Stimulated activated CD4-positive, alpha-beta T cell treated with anti-CD3 and anti-CD28 coated beads, Interleukin-4, amount 100 ng/mL, for 1 hour (primary cell): ENCODE results near the gene FAF1.

Source experiments
- DNase-seq: peaks from one replicate; pipeline ENCODE4 v3.0.0-alpha.2; 2020

The FAF1 gene

GRCh38 chr1:50611675-50612074, 348.4 kb downstream of the FAF1 start:
- DNase-seq, result no peak

DNA sequence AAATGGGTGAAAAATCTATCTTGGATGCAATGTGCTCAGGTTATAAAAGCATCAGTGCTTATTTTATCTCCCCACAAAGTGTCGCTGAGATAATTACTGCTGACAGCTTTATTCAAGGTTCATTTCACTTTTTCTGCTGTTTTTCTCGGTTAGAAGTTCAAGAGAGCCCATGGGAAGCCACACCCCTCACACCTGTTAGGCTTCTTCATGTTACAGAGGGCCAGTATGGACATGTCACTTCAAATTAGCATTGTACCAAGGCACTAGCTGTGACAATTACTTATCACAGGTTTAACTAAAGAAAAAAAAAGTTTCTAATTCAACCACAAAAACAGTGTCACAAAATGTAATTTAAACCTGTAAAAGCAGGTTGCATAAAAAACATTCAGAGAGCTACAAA, 349.5 kb downstream of the FAF1 start:
- no peak for DNase-seq

- DNase-seq, result no peak
These were observed 350.6 kb downstream of the FAF1 start for GRCh38 chr1:50609508-50609907.

GRCh38 chr1:50605186-50605875, 354.7 kb downstream of the FAF1 start:
- no peak for DNase-seq

DNA sequence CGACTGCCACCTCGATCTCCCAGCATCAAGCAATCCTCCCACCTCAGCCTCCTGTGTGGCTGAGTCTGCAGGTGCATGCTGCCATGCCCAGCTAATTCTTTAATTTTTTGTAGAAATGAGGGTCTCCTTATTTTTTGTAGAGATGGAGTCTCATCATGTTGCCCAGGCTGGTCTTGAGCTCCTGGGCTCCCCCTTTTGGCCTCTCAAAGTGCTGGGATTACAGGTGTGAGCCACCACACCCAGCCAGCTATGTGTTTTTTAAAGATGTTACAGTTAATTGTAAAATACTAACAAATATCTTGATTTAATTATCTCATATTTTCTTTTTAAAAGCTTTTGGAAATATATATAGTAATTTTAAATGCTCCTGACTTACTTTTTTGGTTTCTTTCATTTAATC, 355.5 kb downstream of the FAF1 start:
- no peak for DNase-seq

- no peak for DNase-seq
These were observed 356.5 kb downstream of the FAF1 start for GRCh38 chr1:50603274-50604271.

DNA sequence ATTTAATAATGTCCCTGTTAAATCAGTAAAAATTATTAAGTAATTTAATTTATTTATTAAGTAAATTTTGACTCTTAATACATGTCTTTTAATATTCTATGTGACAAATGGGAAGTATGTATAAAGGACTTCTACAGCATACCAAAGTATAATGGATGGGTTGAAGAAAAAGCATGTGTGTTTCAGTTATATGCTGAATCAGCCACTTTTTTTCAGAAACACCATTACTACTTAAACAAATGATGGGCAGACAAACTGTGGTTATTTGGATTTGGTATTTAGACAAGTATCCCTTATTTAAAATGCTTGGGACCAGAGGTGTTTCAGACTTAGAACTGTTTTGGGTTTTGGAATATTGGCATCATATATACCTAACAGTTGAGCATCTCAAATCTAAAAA, 360.5 kb downstream of the FAF1 start:
- no peak for DNase-seq

- no peak for DNase-seq
These were observed 364.2 kb downstream of the FAF1 start for GRCh38 chr1:50595874-50596273.

- no peak for DNase-seq
These were observed 366.6 kb downstream of the FAF1 start for GRCh38 chr1:50593515-50593914.

- no peak for DNase-seq
These were observed 368.5 kb downstream of the FAF1 start for GRCh38 chr1:50591598-50591997.

GRCh38 chr1:50582346-50582745, 377.7 kb downstream of the FAF1 start:
- no peak for DNase-seq

- no peak for DNase-seq
These were observed 390.0 kb downstream of the FAF1 start for GRCh38 chr1:50570066-50570468.

GRCh38 chr1:50568782-50569181, 391.3 kb downstream of the FAF1 start:
- DNase-seq, result no peak

DNA sequence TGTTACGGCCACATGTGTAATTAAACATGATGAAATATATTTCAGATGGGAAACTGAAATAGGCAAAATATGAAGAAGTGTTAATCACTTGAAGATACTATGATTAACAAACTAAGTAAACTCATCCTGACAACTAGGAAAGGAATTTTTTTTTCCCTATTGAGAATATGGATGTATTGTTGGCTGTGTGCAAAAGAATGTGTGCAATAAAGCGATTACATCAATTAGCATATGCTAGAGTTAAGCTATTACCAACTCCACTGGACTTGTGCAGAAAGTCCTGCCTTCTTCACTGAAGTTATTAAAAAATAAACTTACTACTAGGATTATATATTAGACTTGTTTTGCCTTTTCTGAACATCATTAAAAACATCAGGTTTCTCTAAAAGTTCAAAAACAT, 393.7 kb downstream of the FAF1 start:
- DNase-seq, result no peak

- DNase-seq, result no peak
These were observed 395.6 kb downstream of the FAF1 start for GRCh38 chr1:50564417-50564816.

DNA sequence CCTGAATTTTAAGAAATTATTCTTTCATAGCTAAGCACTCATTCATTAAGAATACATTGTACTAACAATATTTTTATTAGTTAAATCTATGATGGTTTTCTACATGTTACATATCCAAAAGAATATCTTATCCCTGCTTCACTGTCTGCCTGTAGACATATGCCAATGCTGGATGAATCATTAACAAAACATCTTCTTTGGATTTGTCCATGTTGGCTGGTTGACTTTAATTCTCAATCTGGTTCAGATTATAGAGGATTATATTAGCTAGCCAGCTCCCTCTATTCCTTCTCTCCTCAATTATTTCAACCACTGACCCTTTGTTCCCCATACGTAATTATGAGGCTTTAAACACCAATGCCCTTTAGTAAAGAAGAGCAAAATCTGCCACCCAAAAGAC, 398.0 kb downstream of the FAF1 start:
- DNase-seq, result no peak

DNA sequence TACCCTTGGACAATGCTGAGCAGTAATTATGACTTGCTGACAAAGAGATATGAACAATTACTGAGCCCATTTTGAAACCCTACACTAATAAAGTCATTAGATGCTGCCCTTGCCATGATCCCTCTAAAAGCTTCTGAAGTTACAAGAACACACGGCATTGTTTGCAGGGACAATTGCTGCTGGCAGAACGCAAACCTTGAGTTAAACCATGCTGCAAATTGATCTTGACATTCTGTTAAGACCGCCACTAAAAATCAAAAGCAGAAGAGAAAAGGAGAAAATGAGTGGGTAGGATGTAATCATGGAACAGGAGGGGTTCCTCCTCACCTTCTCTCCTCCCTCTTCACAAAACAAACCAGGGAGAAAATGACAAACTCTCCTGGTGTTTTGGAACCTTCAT, 400.6 kb downstream of the FAF1 start:
- DNase-seq, result no peak

DNA sequence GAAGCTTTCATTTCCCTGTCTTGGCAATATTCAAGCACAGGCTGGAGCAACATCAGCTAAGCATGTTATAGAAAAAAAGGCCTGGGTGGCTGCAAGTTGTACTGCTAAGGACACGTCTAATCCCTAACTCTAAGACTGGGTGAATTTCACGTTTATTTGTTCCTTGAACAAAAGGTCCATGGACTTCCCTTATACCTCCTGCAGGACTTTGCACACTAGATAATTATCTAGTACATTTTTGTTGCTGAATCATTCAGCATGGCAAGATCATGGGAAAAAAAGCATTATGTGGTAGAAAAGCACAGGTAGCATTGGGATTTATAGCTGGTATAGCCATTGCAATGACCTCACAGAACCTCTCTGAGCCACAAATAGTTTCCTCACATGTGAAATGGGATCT, 406.1 kb downstream of the FAF1 start:
- no peak for DNase-seq

DNA sequence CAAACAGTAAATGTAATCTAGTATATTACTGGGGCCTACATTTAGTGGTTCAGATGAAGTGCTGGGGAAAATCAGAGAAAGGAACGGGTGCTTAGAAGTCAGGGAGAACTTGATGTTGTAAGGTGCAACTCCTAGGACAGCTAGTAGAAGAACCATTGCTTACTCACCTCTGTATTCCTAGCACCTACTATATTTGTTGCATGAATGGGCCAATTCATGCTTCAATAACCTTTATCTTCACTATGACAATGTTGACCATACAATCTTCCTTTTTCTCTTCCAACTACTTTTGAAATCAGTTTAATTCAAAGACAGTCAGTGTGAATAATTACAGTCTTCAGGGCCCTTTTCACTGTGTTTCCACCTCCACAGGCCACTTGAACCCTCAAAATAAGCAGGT, 411.8 kb downstream of the FAF1 start:
- DNase-seq, result no peak

DNA sequence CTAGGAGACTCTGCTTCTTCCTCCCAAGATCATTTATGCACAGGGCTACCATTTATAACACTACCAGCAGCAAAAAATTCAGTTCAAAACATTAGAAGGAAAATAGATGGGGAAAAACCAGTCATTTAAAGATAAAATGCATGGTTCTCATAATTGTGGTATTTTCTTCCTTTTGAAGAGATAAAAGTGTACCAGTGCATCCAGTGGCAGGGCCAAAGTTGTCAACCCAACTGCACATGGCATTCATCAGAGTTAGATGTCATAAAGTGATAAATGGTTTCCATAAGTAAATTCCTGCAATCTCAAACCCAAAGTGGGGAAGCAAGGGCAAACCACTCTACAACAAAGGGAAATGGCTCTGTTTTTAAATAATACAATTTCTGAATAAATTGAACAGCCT, 417.7 kb downstream of the FAF1 start:
- DNase-seq, result no peak

DNA sequence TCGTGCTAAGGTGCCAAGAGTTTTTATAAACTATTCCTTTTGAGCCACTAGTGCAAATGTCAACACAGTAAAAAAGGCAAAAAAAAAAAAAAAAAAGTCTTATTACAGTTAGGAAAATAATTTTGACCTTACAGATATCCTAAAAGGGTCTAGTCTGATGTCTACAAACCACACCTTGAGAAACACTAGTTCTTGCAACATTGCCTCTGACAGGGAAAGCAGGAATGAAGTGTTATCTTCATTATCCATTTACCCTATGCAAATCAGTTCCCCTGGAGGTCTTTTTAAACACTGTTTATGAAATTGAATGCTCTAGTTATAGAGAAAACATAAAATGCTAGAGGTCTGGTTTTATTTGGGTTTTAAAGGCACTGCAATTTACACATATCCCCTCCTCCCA, 421.6 kb downstream of the FAF1 start:
- DNase-seq, result no peak

DNA sequence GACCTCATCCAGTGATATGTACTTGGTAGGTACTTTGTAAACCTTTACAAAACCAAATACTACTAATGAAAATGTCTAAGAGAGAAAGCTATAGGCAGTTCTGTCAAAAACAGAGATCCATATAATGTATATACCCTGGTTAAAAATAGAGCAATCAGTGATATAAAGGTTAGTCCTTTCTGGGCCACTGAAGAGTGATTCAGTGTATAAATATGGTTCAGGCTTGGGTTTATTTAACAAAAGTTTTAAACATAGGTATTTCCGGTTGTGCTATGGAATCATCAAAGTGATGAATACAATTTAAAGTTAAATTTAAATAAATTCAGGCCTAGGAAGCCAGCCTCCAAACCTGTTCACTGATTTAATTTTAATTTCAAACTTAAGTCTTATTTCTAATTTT, 428.5 kb downstream of the FAF1 start:
- no peak for DNase-seq

GRCh38 chr1:50531027-50531426, 429.0 kb downstream of the FAF1 start:
- DNase-seq, result no peak

DNA sequence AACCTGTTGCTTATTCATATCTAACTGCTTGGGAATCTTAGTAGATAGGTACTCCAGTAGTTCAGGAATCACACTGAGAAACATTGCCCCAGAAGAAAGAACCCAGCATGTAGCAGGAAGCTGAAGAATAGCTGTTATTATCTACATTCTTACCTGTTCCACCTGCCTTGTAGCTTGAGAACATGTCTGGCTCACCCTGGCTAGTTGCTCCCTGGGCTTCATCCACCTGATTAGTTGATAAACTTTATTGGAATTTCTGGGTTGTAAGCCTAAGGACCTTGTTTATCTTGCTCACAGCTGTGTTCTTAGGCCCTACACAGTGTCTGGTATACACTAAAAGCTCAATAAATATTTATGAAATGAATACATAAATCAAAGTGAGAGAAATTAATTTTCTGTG, 430.6 kb downstream of the FAF1 start:
- DNase-seq, result no peak
